ENCODE measurements around the gene PTPRJ. TPM values are rescaled to one million over a fixed set of nuclear protein-coding genes. Genes with fewer than 3 reads are reported as not detected.

Gene PTPRJ
- total RNA-seq, 1 experiment from 2014 or later, result 12.1 TPM

DNA sequence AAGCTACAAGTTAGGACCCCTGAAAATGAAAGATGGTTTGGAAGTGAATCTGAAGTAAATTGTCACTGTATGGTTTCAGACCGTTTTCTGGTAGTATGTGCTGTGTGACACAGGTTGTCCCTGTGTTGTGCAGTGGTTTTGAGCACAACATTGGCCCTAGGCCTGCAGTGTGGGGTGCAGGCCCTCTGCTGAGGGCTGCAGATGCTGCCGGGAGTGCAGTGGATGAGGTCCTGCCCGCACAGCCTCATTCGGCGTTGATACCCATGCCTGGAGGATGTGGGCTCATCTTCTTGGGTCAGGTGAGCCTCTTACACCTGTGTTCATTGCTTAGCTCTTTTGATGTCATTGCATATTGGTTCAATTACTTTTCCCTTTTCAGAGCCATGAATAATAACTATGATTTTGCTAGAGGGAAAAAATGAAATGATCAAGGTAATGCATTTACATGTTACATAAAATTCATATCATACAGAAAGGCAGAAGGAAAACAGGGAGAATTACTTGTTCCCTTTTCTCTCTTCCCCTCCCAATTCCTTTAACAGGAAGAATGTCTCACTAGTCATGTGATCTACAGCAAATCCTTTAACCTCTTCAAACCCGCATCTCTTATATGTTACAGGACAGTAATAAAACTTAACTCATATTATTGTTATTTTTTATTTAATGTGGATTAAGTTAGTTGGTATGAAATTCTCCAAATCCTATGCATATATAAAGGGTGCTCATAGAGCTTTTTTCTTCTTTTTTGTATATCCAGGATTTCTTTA lies 48.7 kb downstream of the PTPRJ start:
- CTCF ChIA-PET, result no interaction called here
- peak overlapping the region; percentile 23 for H3K27ac ChIP-seq (ENCODE audit: low read depth, low read length, poor library complexity, severe bottlenecking)
- no peaks in the 10 kb centered on the region for H3K9me3 ChIP-seq (ENCODE audit: low read depth, low read length, poor library complexity, severe bottlenecking)
- TF ChIP-seq CTCF (conservative IDR thresholded peaks at IDR 0.05; ENCODE audit: low read depth, low read length) (no peak), EZH2 (IDR thresholded peaks at IDR 0.05; ENCODE audit: borderline replicate concordance, low read depth, low read length, poor library complexity, severe bottlenecking) (no peak)
- no peaks in the 10 kb centered on the region for H3K36me3 ChIP-seq (ENCODE audit: insufficient read depth, low read length, poor library complexity, severe bottlenecking)
- H3K4me3 ChIP-seq (ENCODE audit: low read depth, low read length, poor library complexity, severe bottlenecking), result no peak overlapping the region
- BruUV-seq (replicated peaks), result no TSS peak
- H3K4me1 ChIP-seq (ENCODE audit: insufficient read depth, low read length, poor library complexity, severe bottlenecking), result peaks cover 26% of the 10 kb centered on the region
- no peaks in the 10 kb centered on the region for H3K27me3 ChIP-seq (replicated peaks; ENCODE audit: insufficient read depth, low read depth, low read length, poor library complexity)
- POLR2A ChIA-PET (ENCODE audit: low non-redundant PET), result interaction anchor here (0.7 kb wide), 1 partner anchor 12 kb away, joined by 3 read pairs; no protein-coding TSS in a partner anchor
- DNase-seq (ENCODE audit: low spot score), result no peak
- intact Hi-C loops (cut with micrococcal nuclease; ENCODE audit: unreplicated experiment), result no loop called here

DNA sequence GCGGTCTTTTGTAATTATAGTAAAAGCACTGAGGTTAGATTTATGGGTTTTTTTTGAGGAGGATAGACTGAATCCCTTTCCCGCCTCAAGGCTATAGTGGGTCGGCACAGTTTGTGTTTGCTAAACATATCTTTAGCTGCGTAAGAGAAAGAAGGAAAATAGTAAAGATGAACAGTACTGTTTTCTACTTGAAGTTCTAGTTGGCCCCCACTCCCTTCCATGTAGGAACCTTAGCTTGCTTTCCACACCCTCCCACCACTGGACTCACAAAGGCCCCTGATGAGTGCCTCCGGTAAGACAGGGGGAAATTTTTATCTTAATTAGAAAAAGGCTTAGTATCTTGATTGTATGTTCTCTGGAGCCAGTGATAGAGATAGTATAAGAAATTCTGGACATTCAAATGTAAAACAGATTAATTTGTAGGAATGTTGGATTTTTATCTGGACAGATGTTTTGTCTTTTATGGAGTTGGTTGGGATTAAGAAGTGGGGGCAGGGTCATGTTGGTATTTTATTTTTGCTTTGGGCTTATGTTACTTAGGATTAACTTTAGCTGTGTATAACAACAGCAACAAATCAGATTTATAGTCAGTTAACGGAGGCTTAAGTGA lies 49.4 kb downstream of the PTPRJ start:
- ChIA-PET CTCF (no interaction called here), POLR2A (ENCODE audit: low non-redundant PET) (interaction anchor here (0.7 kb wide), 1 partner anchor 12 kb away, joined by 3 read pairs; no protein-coding TSS in a partner anchor)
- H3K36me3 ChIP-seq (ENCODE audit: insufficient read depth, low read length, poor library complexity, severe bottlenecking), result no peaks in the 10 kb centered on the region
- peak overlapping the region; percentile 23 for H3K27ac ChIP-seq (ENCODE audit: low read depth, low read length, poor library complexity, severe bottlenecking)
- H3K27me3 ChIP-seq (replicated peaks; ENCODE audit: insufficient read depth, low read depth, low read length, poor library complexity), result no peaks in the 10 kb centered on the region
- peaks cover 21% of the 10 kb centered on the region for H3K4me1 ChIP-seq (ENCODE audit: insufficient read depth, low read length, poor library complexity, severe bottlenecking)
- no TSS peak for BruUV-seq (replicated peaks)
- no peak for DNase-seq (ENCODE audit: low spot score)
- intact Hi-C loops (cut with micrococcal nuclease; ENCODE audit: unreplicated experiment), result no loop called here
- no peaks in the 10 kb centered on the region for H3K9me3 ChIP-seq (ENCODE audit: low read depth, low read length, poor library complexity, severe bottlenecking)
- TF ChIP-seq CTCF (conservative IDR thresholded peaks at IDR 0.05; ENCODE audit: low read depth, low read length) (no peak), EZH2 (IDR thresholded peaks at IDR 0.05; ENCODE audit: borderline replicate concordance, low read depth, low read length, poor library complexity, severe bottlenecking) (no peak)
- no peak overlapping the region for H3K4me3 ChIP-seq (ENCODE audit: low read depth, low read length, poor library complexity, severe bottlenecking)

- Histone ChIP-seq H3K27me3 (replicated peaks; ENCODE audit: insufficient read depth, low read depth, low read length, poor library complexity) (no peaks in the 10 kb centered on the region), H3K4me1 (ENCODE audit: insufficient read depth, low read length, poor library complexity, severe bottlenecking) (peaks cover 14% of the 10 kb centered on the region), H3K36me3 (ENCODE audit: insufficient read depth, low read length, poor library complexity, severe bottlenecking) (no peaks in the 10 kb centered on the region), H3K9me3 (ENCODE audit: low read depth, low read length, poor library complexity, severe bottlenecking) (no peaks in the 10 kb centered on the region), H3K27ac (ENCODE audit: low read depth, low read length, poor library complexity, severe bottlenecking) (no peak overlapping the region), H3K4me3 (ENCODE audit: low read depth, low read length, poor library complexity, severe bottlenecking) (no peak overlapping the region)
- no peak for TF ChIP-seq EZH2 (IDR thresholded peaks at IDR 0.05; ENCODE audit: borderline replicate concordance, low read depth, low read length, poor library complexity, severe bottlenecking)
- ChIA-PET CTCF (no interaction called here), POLR2A (ENCODE audit: low non-redundant PET) (no interaction called here)
- intact Hi-C loops (cut with micrococcal nuclease; ENCODE audit: unreplicated experiment), result no loop called here
- DNase-seq (ENCODE audit: low spot score), result no peak
- BruUV-seq (replicated peaks), result no TSS peak
These were observed 51.2 kb downstream of the PTPRJ start for GRCh38 chr11:48031602-48032001.

Measured in A673 (cell line).